GM21423 (cell line): ENCODE results near the gene TMA16.

Experiments
- ATAC-seq: cut with Tn5 transposase; IDR thresholded peaks from one replicate; pipeline ENCODE4 v1.9.1; 2021; ENCODE audit warnings: mild to moderate bottlenecking, moderate library complexity; ENCODE audit not compliant: unreplicated experiment

The TMA16 gene

DNA sequence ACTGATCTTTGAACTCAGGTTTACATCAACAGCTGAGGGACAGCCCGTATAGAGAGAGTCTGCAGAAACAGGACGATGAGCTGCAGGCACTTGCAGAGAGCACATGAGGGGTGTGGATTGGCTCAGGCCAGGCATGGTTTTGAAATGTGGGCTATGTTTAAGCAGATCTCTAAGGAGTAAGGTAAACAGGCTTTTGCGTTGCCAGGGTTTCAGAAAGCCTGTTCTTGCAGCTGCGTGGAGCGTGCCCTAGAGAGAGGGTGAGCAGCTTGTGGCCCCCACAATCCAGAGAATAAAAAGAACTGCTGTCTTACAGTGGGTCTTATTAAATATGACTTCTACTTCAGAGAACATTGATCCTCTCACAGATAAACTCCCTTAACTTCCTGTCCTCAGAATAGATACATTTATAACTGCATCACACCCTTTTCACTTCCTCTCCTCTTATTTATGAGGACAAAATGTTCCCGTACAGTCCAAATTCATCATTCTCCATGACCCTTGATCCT lies 64.1 kb downstream of the TMA16 start:
- ATAC-seq, result peak; percentile 46

DNA sequence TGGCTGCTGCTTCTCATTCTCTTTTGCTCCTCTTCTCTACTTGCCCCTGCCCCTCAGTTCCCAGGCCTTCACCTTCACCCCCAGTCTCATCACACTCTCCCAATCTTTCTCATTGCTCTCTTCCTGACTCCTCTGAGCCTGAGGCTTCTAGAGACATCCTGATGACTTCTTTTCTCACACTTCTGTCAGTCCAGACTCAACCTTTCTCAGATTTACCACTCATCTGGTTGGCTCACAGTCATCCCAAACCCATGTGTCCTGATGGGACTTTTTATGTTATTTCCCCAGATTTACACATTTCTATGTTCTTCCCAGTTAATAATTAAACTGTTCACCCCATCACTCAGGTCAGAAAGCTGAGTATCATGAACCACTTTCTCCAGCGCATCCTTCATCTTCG lies 68.0 kb downstream of the TMA16 start:
- peak; percentile 41 for ATAC-seq

DNA sequence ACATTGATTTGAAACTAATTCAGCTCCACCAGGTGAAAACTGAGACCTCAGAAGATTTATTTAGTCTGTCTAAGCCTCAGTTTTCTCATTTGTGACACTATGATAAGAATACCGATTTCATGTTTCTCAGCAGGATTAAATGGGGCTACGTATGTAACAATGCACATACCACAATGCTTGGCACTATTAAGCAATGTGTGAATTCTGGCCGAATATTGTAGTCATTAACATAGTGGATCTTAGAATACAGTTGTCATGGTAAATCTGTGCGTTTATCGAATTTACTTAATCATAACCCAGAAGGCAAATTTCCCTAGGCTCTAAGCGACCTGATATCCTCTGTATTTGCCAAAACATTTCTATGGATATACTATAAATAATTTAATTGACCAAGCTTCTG lies 69.1 kb downstream of the TMA16 start:
- no peak for ATAC-seq

DNA sequence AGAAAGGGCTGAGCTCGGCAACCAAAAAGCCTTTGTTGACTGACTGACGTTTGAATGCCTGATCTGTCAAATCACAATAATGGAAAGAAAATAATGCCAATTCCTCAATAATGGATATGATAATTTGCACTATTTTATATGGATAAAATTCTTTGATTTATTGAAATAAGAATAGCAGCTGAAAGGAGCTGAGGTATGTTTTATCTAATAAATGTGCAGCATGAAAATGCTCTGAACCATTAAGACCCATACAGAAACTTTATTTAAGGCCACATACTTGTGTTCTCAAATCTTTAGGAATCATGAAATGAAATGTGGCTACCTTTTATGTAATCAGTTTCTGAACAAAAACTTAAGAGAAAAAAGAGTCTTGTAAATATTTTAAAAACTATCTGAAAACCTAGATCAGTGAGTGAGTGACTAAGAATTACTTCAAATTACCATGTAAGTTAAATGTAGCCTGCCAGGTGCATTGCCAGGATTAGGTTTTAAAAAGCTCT lies 69.8 kb downstream of the TMA16 start:
- no peak for ATAC-seq

DNA sequence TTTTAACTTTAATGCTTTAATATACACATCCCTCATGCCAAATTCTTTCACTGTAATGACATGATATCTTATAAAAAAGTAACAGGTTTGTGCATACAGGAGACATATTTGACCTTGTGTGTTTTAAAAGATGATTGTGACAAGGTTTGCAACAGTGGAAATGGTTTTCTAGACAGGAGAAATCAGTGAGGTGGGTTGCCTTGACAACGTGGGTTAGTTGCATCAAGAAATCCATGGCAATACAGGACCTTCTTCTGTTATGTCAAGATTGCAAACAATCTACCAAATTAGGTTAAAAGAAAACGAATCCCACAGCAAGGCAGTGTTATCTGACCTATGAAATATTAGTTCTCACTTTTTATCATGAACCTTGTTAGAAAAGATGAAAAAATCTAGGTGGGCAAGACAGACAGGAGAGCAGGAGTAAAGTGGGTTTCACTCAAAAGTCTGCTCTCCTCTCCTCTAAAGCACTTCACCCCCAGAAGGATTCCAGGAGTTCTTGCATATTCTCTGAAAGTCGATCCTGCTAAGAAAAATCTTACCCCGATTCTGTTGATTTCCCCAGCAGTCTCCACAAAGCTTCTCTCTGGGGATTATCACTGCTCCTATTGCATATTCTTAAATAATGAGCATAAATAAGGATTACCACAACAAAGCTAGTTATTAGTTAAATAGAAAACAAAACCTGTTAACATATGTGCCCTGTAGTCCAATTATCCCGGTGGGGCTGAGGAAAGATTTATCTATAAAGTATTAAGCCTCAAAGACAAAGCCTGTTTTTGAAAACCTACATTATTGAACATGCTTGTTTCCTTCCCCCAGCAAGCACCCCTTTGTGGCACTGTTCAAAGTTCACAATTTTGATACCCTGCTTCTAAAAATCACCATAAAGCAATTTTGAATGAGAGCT lies 71.0 kb downstream of the TMA16 start:
- ATAC-seq, result no peak

DNA sequence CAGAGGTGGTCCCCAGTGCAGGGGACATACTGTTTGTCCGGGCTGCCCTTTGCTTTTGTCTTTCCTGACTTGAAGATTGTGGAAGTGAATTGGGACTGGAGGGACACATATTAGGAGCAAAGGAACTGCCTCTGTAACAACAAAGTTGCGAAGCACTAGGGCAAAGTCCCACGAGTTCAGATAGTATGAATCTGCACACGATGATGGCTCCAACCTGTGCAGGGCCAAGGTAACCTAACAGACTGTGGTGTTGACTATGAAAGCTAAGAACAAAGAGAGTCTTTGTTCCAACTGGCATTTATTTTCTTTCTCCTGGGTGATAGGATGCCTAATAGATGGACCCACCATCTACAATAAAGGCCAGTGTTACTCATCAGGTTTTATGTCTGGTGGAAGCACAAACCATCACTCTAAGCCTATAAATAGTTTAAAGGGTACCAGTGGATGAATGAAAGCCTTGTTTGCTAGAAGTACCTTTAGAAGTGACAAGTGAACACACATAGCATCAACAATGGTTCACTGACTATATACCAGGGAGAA lies 71.8 kb downstream of the TMA16 start:
- no peak for ATAC-seq

DNA sequence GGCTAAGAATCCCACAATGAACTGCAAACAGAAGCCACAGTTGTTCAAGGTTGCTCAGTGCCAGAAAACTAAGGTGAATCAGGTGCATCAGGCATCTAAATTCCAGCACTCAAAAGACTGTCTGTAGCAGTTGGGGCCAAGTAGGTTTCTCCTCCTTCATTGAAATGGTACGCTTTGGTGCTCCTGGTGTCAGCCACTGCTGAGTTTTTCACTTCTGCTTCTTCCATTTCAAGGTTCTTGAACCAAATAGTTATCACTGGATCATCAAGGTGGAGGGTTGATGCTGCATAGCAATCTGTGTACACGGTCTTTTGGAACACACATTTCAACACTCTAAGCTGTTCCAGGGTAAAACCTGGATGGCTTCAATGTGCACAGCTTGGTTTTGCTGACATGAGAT lies 74.4 kb downstream of the TMA16 start:
- peak; percentile 91 for ATAC-seq
